GM23338 (cell line): Measurements from ENCODE around the gene PER2. TPM values are rescaled to one million over a fixed set of nuclear protein-coding genes. Genes with fewer than 3 reads are reported as not detected.
"Not testable (repeated sequence)": the region's sequence is repeated elsewhere in the genome, so short reads cannot be mapped to it uniquely, and the experiment has no call there.

Experiments used
- ATAC-seq: fragments of 200-7000 bp; cut with Tn5 transposase; 3 replicates; pipeline ENCODE4 v1.9.1; 2020
- DNase-seq: peaks from one replicate; pipeline ENCODE4 v3.0.0-alpha.2; 2015; ENCODE audit warnings: low spot score
- H2AFZ ChIP-seq: fragments of 200-600 bp; sonication (generic); 2 replicates; pipeline ENCODE4 v1.8.0; 2016; ENCODE audit warnings: antibody characterized with exemption, mild to moderate bottlenecking, moderate library complexity
- H3F3A ChIP-seq: fragments of 200-600 bp; sonication (generic); replicated peaks from 2 replicates; pipeline ENCODE4 v1.8.0; 2017; ENCODE audit warnings: antibody characterized with exemption, mixed run types, low read depth
- H3K27ac ChIP-seq: fragments of 200-600 bp; sonication (generic); 2 replicates; pipeline ENCODE4 v1.6.1; 2016; ENCODE audit warnings: low read depth
- H3K27me3 ChIP-seq: fragments of 200-600 bp; sonication (generic); 2 replicates; pipeline ENCODE4 v1.8.0; 2016; ENCODE audit warnings: mild to moderate bottlenecking, mixed run types, moderate library complexity; ENCODE audit not compliant: insufficient read depth
- H3K36me3 ChIP-seq: fragments of 200-600 bp; sonication (generic); 2 replicates; pipeline ENCODE4 v1.8.0; 2016; ENCODE audit warnings: mild to moderate bottlenecking; ENCODE audit not compliant: insufficient read depth
- H3K4me1 ChIP-seq: fragments of 200-600 bp; sonication (generic); 2 replicates; pipeline ENCODE4 v1.8.0; 2016; ENCODE audit warnings: mild to moderate bottlenecking, moderate library complexity; ENCODE audit not compliant: insufficient read depth
- H3K4me2 ChIP-seq: fragments of 200-600 bp; sonication (generic); 2 replicates; pipeline ENCODE4 v1.7.1; 2017; ENCODE audit warnings: mixed run types
- H3K4me3 ChIP-seq: fragments of 200-600 bp; sonication (generic); 2 replicates; pipeline ENCODE4 v1.6.1; 2016; ENCODE audit warnings: mixed run types
- H3K79me2 ChIP-seq: fragments of 200-600 bp; sonication (generic); replicated peaks from 2 replicates; pipeline ENCODE4 v1.8.0; 2017; ENCODE audit warnings: mild to moderate bottlenecking; ENCODE audit not compliant: insufficient read depth
- H3K9me2 ChIP-seq: fragments of 200-600 bp; sonication (generic); 2 replicates; pipeline ENCODE4 v1.8.0; 2017; ENCODE audit not compliant: insufficient read depth
- H4K20me1 ChIP-seq: fragments of 200-600 bp; sonication (generic); replicated peaks from 2 replicates; pipeline ENCODE4 v1.8.0; 2017; ENCODE audit warnings: mild to moderate bottlenecking; ENCODE audit not compliant: insufficient read depth
- H3K27ac Mint-ChIP-seq: 2 replicates; pipeline ENCODE4 v1.8.0; 2020; ENCODE audit warnings: inconsistent platforms, mild to moderate bottlenecking, moderate library complexity, mixed read lengths
- H3K27me3 Mint-ChIP-seq: 3 replicates; pipeline ENCODE4 v1.8.0; 2022; ENCODE audit warnings: low read depth, mild to moderate bottlenecking, moderate library complexity, mixed read lengths, inconsistent platforms; ENCODE audit not compliant: insufficient read depth, poor library complexity
- H3K36me3 Mint-ChIP-seq: 3 replicates; pipeline ENCODE4 v1.8.0; 2021; ENCODE audit warnings: low read depth, mild to moderate bottlenecking, inconsistent platforms, moderate library complexity, mixed read lengths
- H3K4me1 Mint-ChIP-seq: 3 replicates; pipeline ENCODE4 v1.8.0; 2020; ENCODE audit warnings: mild to moderate bottlenecking, inconsistent platforms, mixed read lengths
- H3K4me3 Mint-ChIP-seq: 3 replicates; pipeline ENCODE4 v1.8.0; 2021; ENCODE audit warnings: moderate library complexity, mild to moderate bottlenecking, inconsistent platforms, mixed read lengths
- H3K9me3 Mint-ChIP-seq: 3 replicates; pipeline ENCODE4 v1.8.0; 2020; ENCODE audit warnings: moderate library complexity, mild to moderate bottlenecking, inconsistent platforms, mixed read lengths
- CREB1 ChIP-seq: fragments of 250-450 bp; sonication (Bioruptor Pico); IDR thresholded peaks from 2 replicates; pipeline ENCODE4 v1.5.0; 2020; ENCODE audit warnings: low read depth, mild to moderate bottlenecking, moderate library complexity
- CTCF ChIP-seq, 2 experiments: fragments of 200-600 bp in 1 of 2; sonication (generic) in 1 of 2; conservative IDR thresholded peaks; 2 replicates each; pipeline versions ENCODE4 v1.5.1 to v1.6.1; 2016 to 2017; ENCODE audit warnings: antibody characterized with exemption in 2 of 2, low read depth in 2 of 2, mild to moderate bottlenecking in 2 of 2, moderate library complexity in 1 of 2
- EZH2 ChIP-seq: fragments of 200-600 bp; sonication (generic); IDR thresholded peaks from one replicate; pipeline ENCODE4 v1.8.0; 2017; ENCODE audit warnings: antibody characterized with exemption, mild to moderate bottlenecking, low read depth; ENCODE audit not compliant: unreplicated experiment
- EZH2phosphoT487 ChIP-seq: fragments of 200-600 bp; sonication (generic); IDR thresholded peaks from one replicate; pipeline ENCODE4 v1.8.1; 2018; ENCODE audit warnings: antibody characterized with exemption; ENCODE audit not compliant: unreplicated experiment
- JUNB ChIP-seq: IDR thresholded peaks from one replicate; pipeline ENCODE4 v1.6.1; 2016; ENCODE audit warnings: antibody characterized with exemption; ENCODE audit not compliant: unreplicated experiment
- POLR2AphosphoS5 ChIP-seq: IDR thresholded peaks from 2 replicates; pipeline ENCODE4 v1.6.1; 2016; ENCODE audit warnings: antibody characterized with exemption, low read depth
- REST ChIP-seq: IDR thresholded peaks from one replicate; pipeline ENCODE4 v1.6.1; 2018; ENCODE audit warnings: antibody characterized with exemption; ENCODE audit not compliant: unreplicated experiment
- STAT1 ChIP-seq: IDR thresholded peaks from one replicate; pipeline ENCODE4 v1.6.1; 2016; ENCODE audit warnings: antibody characterized with exemption; ENCODE audit not compliant: unreplicated experiment
- ZNF114 ChIP-seq: fragments of 250-450 bp; sonication (Bioruptor Pico); IDR thresholded peaks from 2 replicates; pipeline ENCODE4 v1.5.0; 2020; ENCODE audit warnings: mild to moderate bottlenecking, moderate library complexity
- ZNF331 ChIP-seq: fragments of 250-450 bp; sonication (Bioruptor Pico); IDR thresholded peaks from 2 replicates; pipeline ENCODE4 v1.5.0; 2020; ENCODE audit warnings: low read depth, mild to moderate bottlenecking, moderate library complexity
- ZNF462 ChIP-seq: fragments of 250-450 bp; sonication (Bioruptor Pico); IDR thresholded peaks from 2 replicates; pipeline ENCODE4 v1.5.0; 2020; ENCODE audit warnings: mild to moderate bottlenecking, moderate library complexity
- polyA plus RNA-seq: library from polyadenylated mRNA; unstranded; fragments of >200 nt; fragmentation: Nextera tagmentation; extraction: Ambion mirVana; gene quantifications from 2 replicates; pipeline ENCODE4 v1.2.1, GENCODE V29; 2016
- total RNA-seq: library from RNA; depleted of rRNA; stranded (reverse); fragments of >200 nt; shearing (Covaris generic); gene quantifications from 2 replicates; pipeline ENCODE4 v1.2.3, GENCODE V29; 2014

The PER2 gene
- total and polyA plus RNA-seq, 2 experiments from 2014 or later, result 2.2 to 4.6 TPM

GRCh38 chr2:238271686-238272085, 16.7 kb downstream of the PER2 start:
- H3K9me2 ChIP-seq, DNase-seq, H3K36me3 ChIP-seq, ATAC-seq, H4K20me1 ChIP-seq, H3K4me3 Mint-ChIP-seq, H3K9me3 Mint-ChIP-seq, H2AFZ ChIP-seq, H3K27me3 Mint-ChIP-seq, H3K4me2 ChIP-seq, H3K27ac ChIP-seq, H3K36me3 Mint-ChIP-seq, H3K27ac Mint-ChIP-seq, H3K4me1 Mint-ChIP-seq, H3K4me3 ChIP-seq, H3K4me1 ChIP-seq, H3K27me3 ChIP-seq, H3K79me2 ChIP-seq, H3F3A ChIP-seq: not testable (repeated sequence)

GRCh38 chr2:238271061-238271554, 17.3 kb downstream of the PER2 start:
- Histone ChIP-seq H3K27ac (no peak overlapping the region), H3K9me2 (no peaks in the 10 kb centered on the region), H3K36me3 (no peaks in the 10 kb centered on the region), H3K27me3 (no peaks in the 10 kb centered on the region), H4K20me1 (no peaks in the 10 kb centered on the region; the same call in 1 of the 2 replicates), H3F3A (no peaks in the 10 kb centered on the region), H2AFZ (no peak overlapping the region), H3K4me2 (no peak overlapping the region), H3K4me1 (no peaks in the 10 kb centered on the region), H3K79me2 (no peaks in the 10 kb centered on the region), H3K4me3 (no peak overlapping the region)
- no peaks in the 10 kb centered on the region for H3K9me3 Mint-ChIP-seq
- H3K4me3 Mint-ChIP-seq, result no peak overlapping the region
- ATAC-seq (no peak; the same call in 2 of the 3 replicates), DNase-seq (no peak)
- no peaks in the 10 kb centered on the region for H3K4me1 Mint-ChIP-seq
- H3K36me3 Mint-ChIP-seq, result peaks cover 4% of the 10 kb centered on the region; the same call in 2 of the 3 replicates
- H3K27ac Mint-ChIP-seq, result no peak overlapping the region
- H3K27me3 Mint-ChIP-seq, result peaks cover 2% of the 10 kb centered on the region
- TF ChIP-seq EZH2, result no peak
- TF ChIP-seq EZH2phosphoT487, result no peak
- no peak for TF ChIP-seq STAT1
- TF ChIP-seq CREB1, result no peak
- no peak for TF ChIP-seq ZNF114
- TF ChIP-seq JUNB, result no peak
- no peak for TF ChIP-seq POLR2AphosphoS5
- no peak for TF ChIP-seq CTCF (conservative IDR thresholded peaks at IDR 0.05; ENCODE audit: low read depth in 2 of 2)
- no peak for TF ChIP-seq REST
- no peak for TF ChIP-seq ZNF462 (CRISPR knock-in tag)
- TF ChIP-seq ZNF331, result no peak
